Measurements from ENCODE around the gene UPF2.

- TF ChIP-seq CTCF (IDR thresholded peaks at IDR 0.05) (peak; percentile 79 to 93 (median 88)), POLR2A (IDR thresholded peaks at IDR 0.05) (no peak)
Measured at GRCh38 chr10:11986593-11987216, 55.9 kb downstream of the UPF2 start.

Data from adrenal gland (tissue), 5 donors.